ENCODE measurements around the gene CLSTN3. TPM values are rescaled to one million over a fixed set of nuclear protein-coding genes. Genes with fewer than 3 reads are reported as not detected.

Gene CLSTN3
- total and polyA plus RNA-seq, 2 of the 8 experiments (the other 6 are each of a cell fraction or from before 2014, with no cell fraction given): 20.4 to 26.3 TPM

- TF ChIP-seq KDM1A (IDR thresholded peaks at IDR 0.05; ENCODE audit: borderline replicate concordance, low read length): no peak
Measured at GRCh38 chr12:7176595-7176994, 46.4 kb downstream of the CLSTN3 start (continued).
